ENCODE measurements around the gene RBM12. TPM values are rescaled to one million over a fixed set of nuclear protein-coding genes. Genes with fewer than 3 reads are reported as not detected.

The RBM12 gene
- polyA plus RNA-seq, 1 donor from 2014 or later = 53.9 TPM

DNA sequence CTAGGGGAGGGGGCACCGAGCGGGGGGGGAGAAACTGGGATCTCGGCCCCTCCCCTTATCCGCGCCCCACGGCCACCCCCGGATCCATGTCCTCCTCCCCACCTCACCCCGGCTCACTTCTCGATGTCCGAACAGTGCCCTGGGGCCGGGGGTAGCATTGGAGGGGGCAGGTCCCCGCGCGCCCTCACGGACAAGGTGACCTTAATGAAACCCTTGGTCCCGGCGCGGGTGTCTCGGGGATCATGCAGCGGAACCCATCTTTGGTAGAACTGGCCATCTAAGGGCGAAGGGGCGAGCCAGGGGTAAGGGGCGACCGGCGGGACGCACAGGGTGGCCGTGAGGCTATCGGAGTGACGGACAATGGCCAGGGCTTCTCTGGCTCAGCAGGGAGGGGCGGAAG, 62.7 kb downstream of the RBM12 start:
- H3K9me2 ChIP-seq (ENCODE audit: insufficient read depth, low read length) = no peaks in the 10 kb centered on the region
- H3K9me3 ChIP-seq (ENCODE audit: low read length) = no peaks in the 10 kb centered on the region
- H3F3A ChIP-seq (ENCODE audit: insufficient read depth, low read length, poor library complexity, severe bottlenecking) = no peaks in the 10 kb centered on the region
- H3K9ac ChIP-seq (ENCODE audit: low read length) = peak overlapping the region; percentile 50
- TF ChIP-seq SMC3 (conservative IDR thresholded peaks at IDR 0.05; ENCODE audit: poor library complexity) = no peak
- TF ChIP-seq EP300 (conservative IDR thresholded peaks at IDR 0.05; ENCODE audit: poor library complexity, severe bottlenecking) = no peak
- TF ChIP-seq, protein P1, sequence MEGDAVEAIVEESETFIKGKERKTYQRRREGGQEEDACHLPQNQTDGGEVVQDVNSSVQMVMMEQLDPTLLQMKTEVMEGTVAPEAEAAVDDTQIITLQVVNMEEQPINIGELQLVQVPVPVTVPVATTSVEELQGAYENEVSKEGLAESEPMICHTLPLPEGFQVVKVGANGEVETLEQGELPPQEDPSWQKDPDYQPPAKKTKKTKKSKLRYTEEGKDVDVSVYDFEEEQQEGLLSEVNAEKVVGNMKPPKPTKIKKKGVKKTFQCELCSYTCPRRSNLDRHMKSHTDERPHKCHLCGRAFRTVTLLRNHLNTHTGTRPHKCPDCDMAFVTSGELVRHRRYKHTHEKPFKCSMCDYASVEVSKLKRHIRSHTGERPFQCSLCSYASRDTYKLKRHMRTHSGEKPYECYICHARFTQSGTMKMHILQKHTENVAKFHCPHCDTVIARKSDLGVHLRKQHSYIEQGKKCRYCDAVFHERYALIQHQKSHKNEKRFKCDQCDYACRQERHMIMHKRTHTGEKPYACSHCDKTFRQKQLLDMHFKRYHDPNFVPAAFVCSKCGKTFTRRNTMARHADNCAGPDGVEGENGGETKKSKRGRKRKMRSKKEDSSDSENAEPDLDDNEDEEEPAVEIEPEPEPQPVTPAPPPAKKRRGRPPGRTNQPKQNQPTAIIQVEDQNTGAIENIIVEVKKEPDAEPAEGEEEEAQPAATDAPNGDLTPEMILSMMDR (IDR thresholded peaks at IDR 0.05; ENCODE audit: poor library complexity, severe bottlenecking) = no peak
- no peak for TF ChIP-seq TAF1 (IDR thresholded peaks at IDR 0.05; ENCODE audit: low read depth)
- TF ChIP-seq POLR2AphosphoS5 (IDR thresholded peaks at IDR 0.05) = no peak
- TF ChIP-seq RAD21 (conservative IDR thresholded peaks at IDR 0.05) = no peak
- TF ChIP-seq, protein P2, sequence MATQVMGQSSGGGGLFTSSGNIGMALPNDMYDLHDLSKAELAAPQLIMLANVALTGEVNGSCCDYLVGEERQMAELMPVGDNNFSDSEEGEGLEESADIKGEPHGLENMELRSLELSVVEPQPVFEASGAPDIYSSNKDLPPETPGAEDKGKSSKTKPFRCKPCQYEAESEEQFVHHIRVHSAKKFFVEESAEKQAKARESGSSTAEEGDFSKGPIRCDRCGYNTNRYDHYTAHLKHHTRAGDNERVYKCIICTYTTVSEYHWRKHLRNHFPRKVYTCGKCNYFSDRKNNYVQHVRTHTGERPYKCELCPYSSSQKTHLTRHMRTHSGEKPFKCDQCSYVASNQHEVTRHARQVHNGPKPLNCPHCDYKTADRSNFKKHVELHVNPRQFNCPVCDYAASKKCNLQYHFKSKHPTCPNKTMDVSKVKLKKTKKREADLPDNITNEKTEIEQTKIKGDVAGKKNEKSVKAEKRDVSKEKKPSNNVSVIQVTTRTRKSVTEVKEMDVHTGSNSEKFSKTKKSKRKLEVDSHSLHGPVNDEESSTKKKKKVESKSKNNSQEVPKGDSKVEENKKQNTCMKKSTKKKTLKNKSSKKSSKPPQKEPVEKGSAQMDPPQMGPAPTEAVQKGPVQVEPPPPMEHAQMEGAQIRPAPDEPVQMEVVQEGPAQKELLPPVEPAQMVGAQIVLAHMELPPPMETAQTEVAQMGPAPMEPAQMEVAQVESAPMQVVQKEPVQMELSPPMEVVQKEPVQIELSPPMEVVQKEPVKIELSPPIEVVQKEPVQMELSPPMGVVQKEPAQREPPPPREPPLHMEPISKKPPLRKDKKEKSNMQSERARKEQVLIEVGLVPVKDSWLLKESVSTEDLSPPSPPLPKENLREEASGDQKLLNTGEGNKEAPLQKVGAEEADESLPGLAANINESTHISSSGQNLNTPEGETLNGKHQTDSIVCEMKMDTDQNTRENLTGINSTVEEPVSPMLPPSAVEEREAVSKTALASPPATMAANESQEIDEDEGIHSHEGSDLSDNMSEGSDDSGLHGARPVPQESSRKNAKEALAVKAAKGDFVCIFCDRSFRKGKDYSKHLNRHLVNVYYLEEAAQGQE (IDR thresholded peaks at IDR 0.05; ENCODE audit: borderline replicate concordance) = no peak
- TF ChIP-seq EZH2 (IDR thresholded peaks at IDR 0.05; ENCODE audit: borderline replicate concordance, insufficient read depth, low read length, poor library complexity, severe bottlenecking) = no peak
- no peak for TF ChIP-seq MXI1 (conservative IDR thresholded peaks at IDR 0.05; ENCODE audit: poor library complexity, severe bottlenecking)
- no peaks in the 10 kb centered on the region for H4K20me1 ChIP-seq (ENCODE audit: insufficient read depth)
- no peak overlapping the region for H3K4me2 ChIP-seq (ENCODE audit: low read length)
- H2AFZ ChIP-seq (ENCODE audit: low read depth, low read length) = no peak overlapping the region
- peak overlapping the region; percentile 67 for H3K4me3 ChIP-seq (ENCODE audit: low read length)
- no peaks in the 10 kb centered on the region for H3K79me2 ChIP-seq (replicated peaks; ENCODE audit: insufficient read depth, low read length)
- H3K36me3 ChIP-seq (ENCODE audit: insufficient read depth, low read length) = no peaks in the 10 kb centered on the region
- peaks cover 29% of the 10 kb centered on the region for H3K27me3 ChIP-seq (ENCODE audit: insufficient read depth, low read depth, low read length)
- H3K27ac ChIP-seq (ENCODE audit: low read length) = no peak overlapping the region

DNA sequence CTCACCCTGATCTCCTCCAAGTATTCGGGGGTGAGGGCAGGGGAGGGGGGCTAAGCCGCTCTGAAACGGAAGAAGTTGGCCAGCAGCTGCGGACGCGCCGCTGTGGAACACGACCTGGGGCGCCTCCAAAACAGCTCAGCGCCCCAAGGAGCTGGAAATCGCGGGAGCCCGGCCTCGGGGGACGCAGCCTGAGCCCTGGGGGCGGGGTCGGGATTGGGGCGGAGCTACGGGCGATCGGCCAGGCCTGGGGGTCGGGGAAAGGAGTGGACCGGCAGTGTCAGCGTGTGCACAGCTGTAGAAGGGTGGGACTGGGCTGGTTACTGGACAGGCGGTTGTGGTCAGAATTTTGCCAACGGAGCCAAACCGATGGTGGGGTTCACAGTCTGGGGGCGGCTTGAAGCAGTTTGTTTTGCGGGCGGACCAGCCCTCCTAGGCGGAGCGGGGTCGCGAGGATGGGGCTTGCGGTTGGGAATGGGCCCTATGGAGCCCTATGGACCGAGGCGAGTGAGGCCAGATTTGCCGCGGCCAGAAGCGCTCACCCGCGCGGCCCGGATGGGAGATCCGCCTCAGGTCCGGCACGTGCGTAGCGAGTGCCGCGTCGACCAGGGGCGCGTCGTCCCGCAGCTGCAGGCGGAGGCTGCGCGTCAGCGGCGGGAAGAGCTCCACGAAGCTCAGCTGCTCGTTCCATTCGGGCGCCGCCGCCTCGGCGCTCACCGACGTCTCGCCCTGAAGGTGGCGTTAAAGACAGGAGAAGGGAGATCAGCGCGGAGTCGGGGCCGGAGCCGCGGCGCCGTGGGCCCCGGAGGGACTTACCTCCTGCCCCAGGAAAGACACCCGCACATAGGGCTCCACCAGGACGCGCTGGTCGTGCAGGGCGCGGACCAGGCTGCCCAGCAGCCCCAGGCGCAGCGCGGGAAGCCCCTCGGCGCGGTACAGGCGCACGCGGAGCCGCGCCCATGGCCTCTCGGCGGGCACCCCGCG, 63.4 kb downstream of the RBM12 start:
- no peak overlapping the region for H3K27ac ChIP-seq (ENCODE audit: low read length)
- H4K20me1 ChIP-seq (ENCODE audit: insufficient read depth) = no peaks in the 10 kb centered on the region
- peaks cover 29% of the 10 kb centered on the region for H3K27me3 ChIP-seq (ENCODE audit: insufficient read depth, low read depth, low read length)
- peak overlapping the region; percentile 19 for H3K4me2 ChIP-seq (ENCODE audit: low read length)
- TF ChIP-seq, protein P1 (IDR thresholded peaks at IDR 0.05; ENCODE audit: poor library complexity, severe bottlenecking) = peak; percentile 81
- peak; percentile 60 for TF ChIP-seq SMC3 (conservative IDR thresholded peaks at IDR 0.05; ENCODE audit: poor library complexity)
- TF ChIP-seq EZH2 (IDR thresholded peaks at IDR 0.05; ENCODE audit: borderline replicate concordance, insufficient read depth, low read length, poor library complexity, severe bottlenecking) = no peak
- TF ChIP-seq, protein P2 (IDR thresholded peaks at IDR 0.05; ENCODE audit: borderline replicate concordance) = peak; percentile 44
- TF ChIP-seq EP300 (conservative IDR thresholded peaks at IDR 0.05; ENCODE audit: poor library complexity, severe bottlenecking) = peak; percentile 35
- TF ChIP-seq POLR2AphosphoS5 (IDR thresholded peaks at IDR 0.05) = peak; percentile 54
- peak; percentile 68 for TF ChIP-seq MXI1 (conservative IDR thresholded peaks at IDR 0.05; ENCODE audit: poor library complexity, severe bottlenecking)
- TF ChIP-seq TAF1 (IDR thresholded peaks at IDR 0.05; ENCODE audit: low read depth) = no peak
- TF ChIP-seq RAD21 (conservative IDR thresholded peaks at IDR 0.05) = peak; percentile 71
- H2AFZ ChIP-seq (ENCODE audit: low read depth, low read length) = peak overlapping the region; percentile 21
- no peaks in the 10 kb centered on the region for H3K79me2 ChIP-seq (replicated peaks; ENCODE audit: insufficient read depth, low read length)
- no peaks in the 10 kb centered on the region for H3K36me3 ChIP-seq (ENCODE audit: insufficient read depth, low read length)
- H3F3A ChIP-seq (ENCODE audit: insufficient read depth, low read length, poor library complexity, severe bottlenecking) = no peaks in the 10 kb centered on the region
- no peaks in the 10 kb centered on the region for H3K9me3 ChIP-seq (ENCODE audit: low read length)
- no peaks in the 10 kb centered on the region for H3K9me2 ChIP-seq (ENCODE audit: insufficient read depth, low read length)
- peak overlapping the region; percentile 67 for H3K4me3 ChIP-seq (ENCODE audit: low read length)
- peak overlapping the region; percentile 50 for H3K9ac ChIP-seq (ENCODE audit: low read length)

Measured in neural cell (in vitro differentiated cells).